NCI-H526 (cell line): ENCODE results near the gene LARP1.

Experiments used
- DNase-seq, 2 experiments: peaks; one replicate each; lab custom pipeline; 2025; lab: John Stamatoyannopoulos, UW

The LARP1 gene

DNA sequence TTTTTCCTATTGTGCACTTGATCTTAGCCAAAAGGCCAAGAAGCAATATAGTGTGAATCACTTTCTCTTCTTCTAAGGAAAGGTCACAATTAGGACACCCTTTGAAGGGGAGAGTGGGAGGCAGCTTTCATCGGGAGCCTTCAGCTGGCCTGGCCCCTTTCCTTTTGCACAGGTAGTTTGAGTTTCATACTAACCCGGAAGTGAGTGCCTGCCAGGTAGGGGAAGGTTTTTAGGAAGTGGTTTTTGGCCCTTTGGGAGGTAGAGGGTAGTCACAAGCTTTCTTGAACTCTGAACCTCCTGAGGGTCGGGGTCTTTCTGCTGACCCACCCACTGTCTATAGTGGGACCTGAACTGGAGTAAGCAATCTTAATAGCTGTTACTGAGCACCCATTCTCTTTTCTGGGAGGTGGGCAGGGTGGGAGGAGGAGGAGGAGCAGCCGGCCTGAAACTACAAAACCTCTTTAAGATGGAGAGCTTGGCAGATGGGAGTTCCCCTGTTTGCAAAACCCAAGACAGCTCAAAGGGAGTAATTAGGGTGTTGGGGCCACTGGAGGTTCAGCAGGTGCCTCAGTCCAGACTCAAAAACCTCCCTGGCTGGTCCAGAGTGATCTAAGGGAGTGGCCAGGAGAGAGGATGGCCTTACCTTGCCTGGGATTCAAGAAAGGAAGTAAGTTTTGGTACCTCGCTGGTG is 6.0 kb downstream of the LARP1 start:
- DNase-seq, result no peak

DNA sequence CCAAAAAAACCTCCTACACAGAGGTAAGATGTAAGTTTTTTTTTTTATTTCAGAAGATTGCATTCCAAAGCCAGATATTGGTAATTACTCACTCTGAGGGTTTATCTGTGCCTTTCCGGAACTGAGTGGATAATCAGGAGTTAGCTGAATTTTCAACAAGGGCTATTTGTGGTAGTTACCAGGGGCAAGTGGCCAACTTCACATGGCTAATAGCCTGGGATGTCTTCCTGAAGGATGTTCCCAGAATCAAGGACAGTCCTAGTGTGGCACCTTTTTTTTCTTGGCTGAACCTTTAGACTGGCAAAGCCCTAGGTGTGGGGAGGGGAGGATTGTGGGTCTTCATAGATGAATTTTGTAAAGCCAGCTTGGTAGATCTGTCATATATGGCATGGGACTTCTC is 7.1 kb downstream of the LARP1 start:
- DNase-seq, result no peak

DNA sequence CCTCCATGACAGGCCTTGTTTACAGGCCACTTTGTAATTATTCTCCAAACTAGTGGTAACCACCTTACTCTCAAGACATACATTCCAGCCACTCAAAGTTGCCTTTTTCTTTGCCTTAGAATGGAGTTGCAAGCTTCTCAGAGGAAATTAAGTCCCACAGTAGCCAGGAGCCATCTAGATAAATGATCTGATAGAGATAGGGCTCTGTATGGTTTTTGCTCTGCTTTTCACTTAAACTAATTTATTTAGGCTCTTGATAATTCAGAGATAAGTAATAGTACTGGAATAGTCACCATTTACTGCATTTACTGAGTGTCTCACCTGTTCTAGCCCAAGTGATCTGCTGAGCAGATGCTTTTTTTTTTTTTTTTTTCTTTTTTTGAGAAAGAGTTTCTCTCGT is 7.5 kb downstream of the LARP1 start:
- DNase-seq, result no peak

DNA sequence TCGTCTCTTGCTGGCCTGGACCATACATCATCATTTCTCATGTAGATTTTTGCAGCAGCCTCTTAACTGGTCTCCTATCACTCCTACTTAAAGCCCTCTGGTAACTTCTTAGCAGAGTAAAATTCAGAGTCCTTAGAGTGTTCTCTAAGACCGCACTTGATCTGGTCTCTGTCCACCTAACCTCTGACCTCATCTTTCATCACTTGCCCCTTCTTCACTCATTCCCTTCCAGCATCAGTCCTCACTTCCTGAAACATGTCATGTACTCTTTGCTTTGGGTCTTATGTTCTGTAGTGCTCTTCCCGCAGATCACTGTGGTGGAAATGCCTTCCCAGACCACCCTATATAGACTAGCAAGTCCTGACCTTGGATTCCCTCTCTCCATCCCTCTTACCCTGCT is 9.8 kb downstream of the LARP1 start:
- no peak for DNase-seq

DNA sequence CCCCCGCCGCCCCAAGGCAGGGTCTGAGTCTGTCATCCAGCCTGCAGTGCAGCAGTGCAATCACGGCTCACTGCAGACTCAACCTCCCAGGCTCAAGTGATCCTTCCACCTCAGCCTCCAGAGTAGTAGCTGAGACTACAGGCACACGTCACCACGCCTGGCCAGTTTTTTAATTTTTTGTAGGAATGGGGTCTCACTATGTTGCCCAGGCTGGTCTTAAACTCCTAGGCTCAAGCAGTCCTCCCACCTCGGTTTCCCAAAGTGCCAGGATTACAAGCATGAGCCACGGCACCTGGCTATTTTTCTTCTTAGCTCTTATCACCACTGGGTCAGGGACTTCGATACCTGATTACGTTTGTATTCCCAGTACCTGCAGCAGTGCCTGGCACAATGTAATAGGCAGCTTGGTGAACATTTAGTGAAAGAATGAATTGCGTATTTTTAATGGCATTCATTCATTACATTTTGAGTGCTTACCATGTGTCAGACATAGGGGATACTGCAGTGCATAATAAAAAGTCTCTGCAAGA is 10.3 kb downstream of the LARP1 start:
- no peak for DNase-seq

DNA sequence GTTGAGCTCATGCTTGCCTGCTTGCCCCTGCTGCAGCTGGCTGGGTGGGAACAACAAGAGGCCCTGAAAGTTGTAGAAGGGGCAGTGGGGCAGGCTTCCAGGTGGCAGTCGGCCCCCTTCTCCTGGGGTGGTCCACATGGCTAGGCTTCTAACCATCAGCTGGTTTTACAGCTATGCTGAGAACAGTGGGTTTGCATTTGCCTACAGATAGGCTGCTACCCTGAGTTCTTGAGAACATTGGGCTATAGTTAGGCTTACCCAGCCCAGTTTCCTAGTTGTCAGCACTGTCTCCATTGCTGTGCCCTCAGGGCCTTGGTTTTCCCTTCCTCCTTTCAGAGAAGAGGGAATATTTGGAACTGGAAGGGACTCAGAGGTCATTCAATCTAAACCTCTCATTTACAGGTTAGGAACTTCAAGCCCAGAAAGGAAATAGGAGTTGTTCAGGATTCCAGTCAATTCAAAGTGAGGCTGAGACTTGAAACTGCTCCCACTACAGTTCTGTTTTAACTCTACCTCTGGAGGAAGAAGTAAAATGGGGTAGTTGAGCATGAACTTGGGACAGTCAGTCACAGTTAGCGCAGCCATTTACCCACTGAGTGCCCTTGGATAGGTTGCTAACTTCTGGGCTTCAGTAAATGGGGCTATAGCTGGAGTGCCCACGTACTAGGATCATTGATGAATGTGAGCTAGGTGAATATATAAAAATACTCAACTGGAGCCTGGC is 11.5 kb downstream of the LARP1 start:
- no peak for DNase-seq

DNA sequence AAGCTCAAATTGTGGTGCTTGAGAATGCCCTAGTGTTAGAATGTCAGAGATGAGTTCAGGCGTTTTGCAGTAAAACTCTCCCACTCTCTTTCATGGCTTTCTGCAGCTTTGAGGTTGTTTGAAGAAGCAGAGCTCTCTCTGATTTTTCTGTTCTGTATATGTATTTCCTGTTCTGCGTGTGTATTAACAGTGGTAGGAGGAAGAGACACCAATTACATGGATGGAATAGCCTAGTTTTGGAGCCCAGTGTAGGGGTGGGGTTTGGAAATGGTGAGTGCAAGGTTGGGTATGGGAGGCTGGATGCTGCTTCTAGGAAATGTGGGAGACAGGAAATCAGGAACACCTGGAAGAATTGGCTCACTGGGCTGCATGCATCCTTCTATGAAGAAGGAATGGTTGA is 12.4 kb downstream of the LARP1 start:
- DNase-seq, result no peak

DNA sequence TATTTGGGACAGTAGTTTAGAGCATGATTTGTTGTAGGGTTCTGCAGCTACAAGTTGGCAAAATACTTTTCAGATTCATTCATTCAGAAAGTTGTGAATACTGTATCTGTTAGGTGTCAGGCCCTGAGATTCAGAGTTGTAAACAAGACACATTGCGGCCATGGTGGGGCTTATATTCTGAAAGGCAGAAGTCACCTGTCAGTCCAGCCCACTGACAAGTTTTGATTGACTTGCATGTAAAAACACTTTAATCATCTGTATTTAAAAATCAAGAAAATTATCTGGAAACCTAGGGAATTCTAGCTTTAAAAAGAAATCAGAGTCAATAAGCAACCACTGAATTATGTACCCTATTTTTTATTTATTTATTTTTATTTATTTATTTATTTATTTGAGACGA is 13.0 kb downstream of the LARP1 start:
- no peak for DNase-seq

DNA sequence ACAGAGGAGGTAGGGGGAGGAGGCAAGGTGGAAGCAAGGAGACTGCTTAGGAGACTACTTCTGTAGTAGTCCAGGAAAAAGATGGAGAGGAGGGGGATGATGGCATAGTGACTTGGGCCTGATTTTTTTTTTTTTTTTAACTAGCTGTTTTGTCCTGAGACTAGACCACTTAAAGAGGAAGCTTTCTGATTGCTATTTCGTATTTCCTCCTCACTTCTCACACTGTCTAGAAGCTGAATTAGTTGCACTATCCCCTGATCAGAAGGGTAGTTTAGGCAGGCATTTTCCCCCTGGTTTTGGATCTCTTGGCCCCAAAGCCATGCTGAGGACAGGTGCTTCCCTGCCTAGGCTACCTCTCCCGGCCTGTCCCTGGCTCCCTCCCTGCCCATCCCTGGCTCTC is 14.9 kb downstream of the LARP1 start:
- no peak for DNase-seq

DNA sequence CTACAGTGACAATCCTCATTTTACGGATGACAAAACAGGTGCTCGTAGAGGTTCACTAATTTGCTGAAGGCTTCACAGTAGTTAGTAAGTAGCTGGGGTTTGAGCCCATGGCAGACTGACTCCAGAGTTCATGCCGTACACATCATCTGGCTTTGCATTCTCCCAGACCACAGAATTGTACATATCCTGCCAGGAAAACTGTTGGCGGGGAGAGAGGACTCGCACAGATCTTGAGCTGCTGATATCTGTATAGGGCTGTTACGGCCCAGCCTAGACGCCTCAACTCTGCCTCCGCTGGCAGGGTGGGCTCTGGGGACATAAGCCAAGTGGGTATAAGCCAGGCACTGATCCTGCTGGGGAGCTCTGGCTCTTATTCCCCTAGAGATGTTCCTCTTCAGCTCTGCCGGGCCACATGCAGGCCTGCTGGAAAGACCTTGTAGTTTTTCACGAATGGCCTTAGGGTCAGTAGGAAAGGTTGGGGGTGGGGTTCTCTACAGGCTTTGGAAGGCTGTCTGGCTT is 16.3 kb downstream of the LARP1 start:
- DNase-seq, result peak in 1 of 2 experiments; percentile 14

DNA sequence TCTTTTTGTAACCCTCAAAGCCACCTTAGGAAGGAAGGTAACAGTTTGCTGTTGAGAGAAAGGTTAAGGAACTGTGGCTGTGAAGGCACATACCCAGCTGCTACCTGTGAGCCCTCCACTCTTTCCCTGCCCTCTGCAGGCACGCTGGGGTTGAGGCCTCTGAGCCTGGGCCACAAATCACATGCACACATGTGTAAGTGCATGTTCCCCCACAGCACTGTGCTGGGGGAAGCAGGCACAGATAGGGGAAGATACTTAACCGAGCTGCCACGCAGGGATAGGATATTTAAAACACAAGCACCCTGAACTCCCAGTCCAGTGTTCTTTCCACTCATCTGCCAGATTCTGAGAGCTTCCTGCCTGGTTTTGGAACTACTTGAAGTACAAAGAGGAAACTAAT is 18.1 kb downstream of the LARP1 start:
- DNase-seq, result no peak

DNA sequence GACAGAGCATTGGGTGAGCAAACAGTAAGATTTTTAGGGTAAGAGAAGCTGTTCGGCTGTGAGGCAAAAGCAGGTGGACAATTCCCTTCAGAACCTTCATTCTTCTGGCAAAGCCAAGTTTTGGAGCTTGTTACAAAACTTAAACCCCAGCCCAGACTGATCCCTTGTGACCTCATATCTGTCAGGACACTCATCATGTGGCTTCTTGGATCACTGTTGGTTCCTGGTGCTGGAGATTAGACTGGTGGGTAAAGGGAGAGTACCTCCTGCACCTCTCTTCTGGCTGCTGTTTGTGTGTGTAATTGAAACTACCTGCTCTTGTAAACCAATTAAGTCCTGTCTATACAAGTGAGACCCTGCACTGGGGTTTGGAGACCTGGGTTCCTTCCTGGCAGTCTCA is 21.0 kb downstream of the LARP1 start:
- no peak for DNase-seq

DNA sequence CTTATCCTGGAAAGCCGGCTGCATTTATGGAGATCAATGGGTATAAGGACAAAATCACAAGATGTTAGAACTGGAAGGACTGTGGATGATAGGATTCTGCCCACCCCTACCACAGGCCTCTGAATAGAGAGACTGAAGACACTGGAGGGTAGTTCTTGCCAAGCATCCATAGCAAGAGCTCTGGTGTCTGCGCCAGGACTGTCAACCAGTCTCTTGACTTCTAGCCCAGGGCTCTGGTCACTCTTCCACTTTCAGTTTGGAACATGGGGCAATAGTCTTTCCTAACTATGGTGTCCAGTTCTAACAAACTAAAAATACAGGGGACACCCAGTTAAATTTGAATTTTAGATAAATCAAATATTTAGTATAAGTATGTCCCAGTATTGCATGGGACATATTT is 23.4 kb downstream of the LARP1 start:
- no peak for DNase-seq

DNA sequence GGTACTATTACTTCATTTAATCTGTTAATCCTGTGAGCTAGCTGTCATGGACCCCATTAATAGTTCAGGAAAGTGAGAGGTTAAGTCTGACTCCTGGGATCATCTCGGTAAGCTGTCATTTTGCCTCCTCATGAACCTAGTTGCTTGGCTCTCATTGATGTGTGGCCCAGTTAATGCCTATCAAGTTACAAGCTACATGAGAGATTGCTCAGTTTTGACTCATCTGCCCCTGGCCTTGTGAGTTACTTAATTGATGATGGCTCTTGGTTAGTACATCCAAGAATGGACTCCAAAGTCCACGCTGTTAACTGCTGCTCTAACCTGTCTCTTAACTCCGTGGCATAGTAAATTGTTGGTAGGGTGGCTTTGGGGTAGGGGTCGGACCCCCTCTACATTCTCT is 23.9 kb downstream of the LARP1 start:
- no peak for DNase-seq

DNA sequence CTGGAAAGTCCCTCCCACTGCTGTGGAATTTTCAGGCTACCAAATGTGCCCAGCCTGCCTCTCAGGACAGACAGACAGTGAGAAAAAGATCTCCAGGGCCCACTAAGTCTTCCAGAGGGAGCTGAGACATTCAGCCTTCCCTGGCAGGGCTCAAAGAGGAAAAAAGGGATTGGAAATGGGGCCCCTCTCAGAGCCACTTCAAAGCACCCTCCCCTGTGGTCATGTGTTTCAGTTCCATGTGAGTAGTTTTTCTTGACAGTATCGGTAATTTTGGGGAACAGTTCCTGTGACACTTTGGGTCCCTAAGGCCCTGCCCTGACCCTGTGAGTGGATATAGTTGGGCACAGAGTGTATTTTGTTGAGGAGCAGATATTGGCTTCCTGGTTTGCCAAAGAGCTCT is 25.0 kb downstream of the LARP1 start:
- no peak for DNase-seq

DNA sequence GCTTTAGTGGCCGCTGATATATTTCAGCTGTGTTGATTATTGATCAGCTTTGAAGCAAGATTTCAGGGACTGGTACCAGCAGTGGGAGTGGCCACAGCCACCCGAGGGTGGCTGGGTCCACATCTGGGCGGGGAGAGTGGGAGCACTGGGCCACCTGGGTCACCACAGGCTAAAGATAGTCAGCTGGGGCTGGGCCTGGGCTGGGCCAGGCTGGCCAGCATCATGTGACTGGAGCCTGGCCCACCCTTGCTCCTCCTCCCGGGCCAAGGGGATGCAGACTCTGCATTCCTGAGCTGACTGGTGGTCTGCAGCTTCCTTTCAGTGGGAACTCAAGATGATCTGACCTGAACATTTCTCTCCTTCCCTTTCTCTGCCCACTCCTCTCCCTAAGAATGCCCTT is 27.1 kb downstream of the LARP1 start:
- no peak for DNase-seq

DNA sequence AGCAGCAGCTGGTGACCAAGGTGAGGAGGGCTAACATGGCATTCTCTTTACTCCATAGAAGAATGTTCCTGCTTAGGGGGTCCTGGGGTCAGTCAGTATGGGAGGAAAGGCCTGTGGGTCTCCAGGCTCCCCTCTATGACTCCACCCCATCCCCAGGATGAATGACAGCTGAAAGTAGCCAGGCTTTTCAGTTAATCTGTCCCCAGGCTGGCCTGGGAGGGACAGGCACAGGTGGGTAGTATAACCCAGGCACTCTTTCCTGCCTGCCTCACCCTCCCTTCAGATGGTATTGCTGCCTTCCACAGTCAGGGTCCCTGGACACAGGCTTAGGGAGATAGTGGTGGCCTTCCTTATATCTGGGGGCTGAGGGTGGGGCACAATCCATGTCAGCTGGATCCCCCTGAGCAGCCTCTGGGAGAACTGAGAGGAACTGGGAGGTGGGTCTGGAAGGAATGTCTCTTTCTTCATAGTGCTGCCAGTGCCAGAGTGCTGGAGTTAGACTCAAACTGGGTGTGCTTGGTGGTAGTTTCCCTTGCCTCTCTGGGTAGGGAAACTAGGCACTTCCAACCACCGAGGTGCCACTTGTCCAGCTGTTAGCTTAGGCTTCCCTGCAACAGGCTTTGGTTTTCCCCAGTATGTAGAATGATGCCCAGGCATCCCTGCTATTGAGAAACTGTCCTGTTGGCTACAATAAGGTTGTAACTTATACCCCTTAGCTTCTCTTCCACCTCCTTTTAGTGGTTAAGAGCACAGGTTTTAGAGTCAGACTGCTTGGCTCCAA is 27.8 kb downstream of the LARP1 start:
- DNase-seq, result no peak

DNA sequence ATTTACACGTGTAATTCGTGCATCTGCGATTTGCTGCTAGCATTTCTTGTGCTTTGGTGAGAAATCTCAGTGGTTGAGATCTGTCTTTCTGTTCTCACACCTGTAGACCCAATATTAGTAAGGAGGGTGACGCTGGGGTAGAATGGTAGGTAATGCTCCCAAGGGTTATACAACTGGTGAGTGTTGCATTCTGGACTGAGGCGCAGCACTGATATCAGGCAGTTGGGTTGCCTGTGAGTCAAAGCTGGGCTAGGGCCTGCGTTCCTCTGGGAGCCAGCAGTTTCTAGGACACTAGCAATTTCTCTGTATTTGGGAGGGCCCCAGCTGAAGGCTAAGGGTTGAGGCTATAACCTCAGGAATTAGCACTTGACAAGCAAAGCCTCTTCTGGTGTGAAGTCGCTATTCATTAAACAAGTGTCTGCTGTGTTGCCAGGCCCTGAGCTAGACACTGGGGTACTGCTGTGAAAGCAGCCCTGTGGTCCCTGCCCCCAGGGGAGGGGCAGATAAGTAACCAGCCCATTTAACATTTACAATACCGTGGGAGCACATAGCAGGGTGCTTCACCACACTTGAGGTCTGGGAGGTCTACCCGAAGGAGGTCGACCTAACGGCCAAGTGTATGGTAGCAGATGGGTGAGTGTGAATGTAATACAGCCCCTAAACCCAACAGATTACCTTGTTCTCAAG is 28.7 kb downstream of the LARP1 start:
- no peak for DNase-seq

DNA sequence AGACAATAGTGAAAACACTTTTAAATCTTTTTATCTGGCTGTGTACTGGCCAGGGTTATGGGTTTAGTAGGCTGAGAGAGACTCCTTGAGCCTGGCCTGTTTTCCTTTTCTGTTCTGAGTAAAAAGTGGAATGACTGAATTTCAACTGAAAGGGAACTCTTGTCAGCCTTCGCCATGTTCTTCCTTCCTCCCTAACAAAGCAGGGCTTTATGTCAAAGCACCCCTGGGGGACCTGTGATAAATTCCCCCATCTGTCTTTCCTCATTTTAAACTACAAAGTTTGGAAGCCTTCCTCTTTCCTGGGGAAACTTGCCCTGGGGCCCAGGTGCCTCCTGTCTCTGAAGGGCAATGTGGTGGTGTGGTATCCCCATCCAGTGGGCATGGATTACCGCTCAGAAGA is 29.7 kb downstream of the LARP1 start:
- DNase-seq, result no peak

DNA sequence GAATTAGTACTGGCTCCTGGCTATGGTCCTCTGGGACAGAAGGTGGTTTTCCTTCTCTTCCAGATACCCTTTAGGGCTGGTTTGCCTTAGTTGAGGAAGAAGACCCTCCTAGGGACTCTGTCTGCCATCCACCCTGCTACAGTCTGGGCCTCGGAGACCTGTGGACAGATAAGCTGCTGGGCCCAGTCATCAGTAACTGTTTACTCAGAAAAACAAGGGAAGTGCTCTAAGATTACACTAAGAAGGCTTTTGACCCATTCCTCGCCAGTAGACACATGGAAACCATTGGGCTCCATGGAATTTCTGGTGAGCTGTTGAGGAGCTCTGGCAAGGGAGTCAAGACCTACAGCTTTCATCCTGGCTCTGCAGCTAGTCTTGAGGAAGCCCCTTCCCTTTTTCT is 31.2 kb downstream of the LARP1 start:
- DNase-seq, result no peak

DNA sequence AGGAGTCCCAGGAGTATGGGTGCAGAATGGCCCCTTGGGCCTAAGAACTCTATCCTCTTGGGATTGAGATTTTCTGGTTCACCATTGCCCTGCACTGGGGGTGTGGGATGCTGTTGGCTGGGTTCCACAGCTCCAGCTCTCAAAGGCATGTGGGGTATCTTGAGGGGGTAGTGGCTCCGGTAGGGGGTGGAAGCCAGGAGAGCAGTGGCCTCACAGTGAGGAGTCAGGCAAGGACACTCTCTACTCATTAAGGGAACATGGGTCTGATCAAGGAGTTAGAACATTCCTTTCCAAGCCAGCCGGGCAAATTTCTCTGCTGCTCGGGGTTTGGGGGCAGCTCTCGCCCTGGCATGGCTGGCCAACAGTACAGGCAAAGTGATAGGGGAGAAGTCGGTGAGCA is 33.0 kb downstream of the LARP1 start:
- no peak for DNase-seq

DNA sequence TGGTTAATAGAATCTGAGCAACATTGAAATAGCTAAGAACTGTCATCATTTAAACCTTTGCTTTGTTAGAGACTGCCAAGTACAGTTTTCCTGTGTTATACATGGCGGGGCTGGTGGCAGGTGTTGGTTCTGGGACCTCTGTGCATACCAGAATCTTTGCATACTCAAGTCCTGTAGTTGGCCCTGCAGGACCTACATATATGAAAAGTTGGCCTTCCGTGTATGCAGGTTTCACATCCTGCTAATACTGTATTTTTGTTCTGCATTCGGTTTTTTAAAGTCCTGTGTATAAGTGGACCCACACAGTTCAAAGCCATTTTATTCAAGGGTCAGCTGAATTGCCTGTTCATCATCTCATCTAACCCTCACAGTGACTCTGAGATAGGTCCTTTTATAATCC is 36.4 kb downstream of the LARP1 start:
- DNase-seq, result no peak
